Measurements from ENCODE around the gene INPP5D.

The INPP5D gene

DNA sequence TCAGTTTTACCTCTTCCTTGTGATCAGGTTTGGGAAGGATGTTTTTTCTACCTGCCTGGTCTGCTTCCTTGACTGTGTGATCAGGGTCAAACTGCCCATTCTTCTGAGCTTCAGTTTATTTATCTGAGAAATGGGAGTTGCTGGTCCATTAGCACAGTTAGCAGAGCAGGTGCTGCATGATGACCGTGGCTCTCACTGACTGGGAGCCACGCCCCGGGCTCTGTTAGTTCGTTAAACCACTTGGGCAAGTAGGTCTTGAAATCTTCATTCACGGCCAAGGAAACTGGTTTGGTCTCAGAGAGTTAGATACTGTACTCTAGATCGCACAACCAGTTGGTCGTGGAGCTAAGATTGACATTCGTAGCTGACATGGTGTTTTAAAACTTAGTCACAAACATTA, 41.7 kb downstream of the INPP5D start:
- Histone ChIP-seq H3K27me3 (replicated peaks; ENCODE audit: control insufficient read depth, insufficient read depth, low read length) (no peaks in the 10 kb centered on the region), H3K4me3 (replicated peaks; ENCODE audit: low read depth, low read length) (no peak overlapping the region), H3K36me3 (ENCODE audit: control insufficient read depth, insufficient read depth, low read length) (peaks cover 18% of the 10 kb centered on the region)
- no peak for DNase-seq (ENCODE audit: extremely low read depth, insufficient read length)
- TF ChIP-seq, protein P1, sequence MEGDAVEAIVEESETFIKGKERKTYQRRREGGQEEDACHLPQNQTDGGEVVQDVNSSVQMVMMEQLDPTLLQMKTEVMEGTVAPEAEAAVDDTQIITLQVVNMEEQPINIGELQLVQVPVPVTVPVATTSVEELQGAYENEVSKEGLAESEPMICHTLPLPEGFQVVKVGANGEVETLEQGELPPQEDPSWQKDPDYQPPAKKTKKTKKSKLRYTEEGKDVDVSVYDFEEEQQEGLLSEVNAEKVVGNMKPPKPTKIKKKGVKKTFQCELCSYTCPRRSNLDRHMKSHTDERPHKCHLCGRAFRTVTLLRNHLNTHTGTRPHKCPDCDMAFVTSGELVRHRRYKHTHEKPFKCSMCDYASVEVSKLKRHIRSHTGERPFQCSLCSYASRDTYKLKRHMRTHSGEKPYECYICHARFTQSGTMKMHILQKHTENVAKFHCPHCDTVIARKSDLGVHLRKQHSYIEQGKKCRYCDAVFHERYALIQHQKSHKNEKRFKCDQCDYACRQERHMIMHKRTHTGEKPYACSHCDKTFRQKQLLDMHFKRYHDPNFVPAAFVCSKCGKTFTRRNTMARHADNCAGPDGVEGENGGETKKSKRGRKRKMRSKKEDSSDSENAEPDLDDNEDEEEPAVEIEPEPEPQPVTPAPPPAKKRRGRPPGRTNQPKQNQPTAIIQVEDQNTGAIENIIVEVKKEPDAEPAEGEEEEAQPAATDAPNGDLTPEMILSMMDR (IDR thresholded peaks at IDR 0.05; ENCODE audit: insufficient read depth, low read length, poor library complexity, severe bottlenecking): no peak

DNA sequence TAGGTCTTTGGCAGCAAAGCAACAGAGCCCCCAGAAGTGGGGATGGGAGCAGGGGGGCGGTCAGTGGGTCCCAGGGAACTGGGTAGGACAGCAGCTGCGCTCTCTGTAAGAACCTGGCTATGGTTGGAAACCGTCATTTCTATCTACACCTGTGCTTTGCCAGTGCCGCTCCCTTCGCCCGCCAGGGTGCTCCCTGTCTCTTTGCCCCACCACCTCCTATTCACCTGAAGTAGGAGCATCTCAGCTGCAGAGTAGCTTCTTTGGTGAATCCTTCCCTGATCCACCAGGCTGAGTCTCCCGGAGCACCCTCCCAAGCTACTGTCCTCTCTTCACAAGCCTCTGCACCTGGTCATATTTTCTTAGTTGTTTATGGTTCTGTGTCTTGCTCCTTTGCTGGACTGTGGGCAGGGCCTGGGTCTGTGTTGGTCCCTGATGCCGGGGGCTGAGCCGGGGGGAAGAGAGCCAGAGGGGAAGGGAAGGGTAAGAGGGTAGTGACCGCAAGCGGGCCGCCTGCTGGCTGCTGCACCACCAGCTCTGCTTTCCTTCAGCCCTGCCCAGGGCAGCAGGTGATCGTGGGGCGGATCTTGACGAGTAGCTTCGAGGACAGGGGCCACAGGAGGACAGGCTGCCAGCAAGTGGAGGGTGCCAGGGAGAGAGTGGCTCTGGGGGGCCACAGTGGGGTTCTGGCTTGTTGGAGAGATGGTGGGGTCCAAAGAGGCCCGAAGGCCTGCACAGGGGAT, 45.2 kb downstream of the INPP5D start:
- TF ChIP-seq, protein P1 (IDR thresholded peaks at IDR 0.05; ENCODE audit: insufficient read depth, low read length, poor library complexity, severe bottlenecking): no peak
- Histone ChIP-seq H3K36me3 (ENCODE audit: control insufficient read depth, insufficient read depth, low read length) (peaks cover 10% of the 10 kb centered on the region), H3K27me3 (replicated peaks; ENCODE audit: control insufficient read depth, insufficient read depth, low read length) (no peaks in the 10 kb centered on the region), H3K4me3 (replicated peaks; ENCODE audit: low read depth, low read length) (no peak overlapping the region)
- DNase-seq (ENCODE audit: extremely low read depth, insufficient read length): no peak

DNA sequence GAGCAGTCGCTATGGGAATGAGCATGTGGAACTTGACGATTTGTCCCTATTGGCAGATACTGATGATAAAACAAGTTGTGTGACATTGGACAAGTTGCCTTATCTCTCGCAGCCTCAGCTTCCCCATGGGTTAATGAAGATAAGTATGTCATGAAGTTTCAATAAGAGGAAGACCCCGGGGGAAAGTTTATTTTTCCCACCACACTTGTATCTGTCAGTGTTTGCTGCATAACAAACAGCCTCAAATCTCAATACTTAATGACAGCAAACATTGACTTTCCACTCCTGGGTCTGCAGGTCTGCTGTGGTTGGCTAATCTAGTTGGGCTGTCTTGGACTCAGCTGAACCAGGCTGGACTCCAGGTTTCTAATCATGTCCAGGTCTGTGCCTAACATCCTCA, 45.8 kb downstream of the INPP5D start:
- TF ChIP-seq, protein P1 (IDR thresholded peaks at IDR 0.05; ENCODE audit: insufficient read depth, low read length, poor library complexity, severe bottlenecking): no peak
- DNase-seq (ENCODE audit: extremely low read depth, insufficient read length): no peak
- H3K36me3 ChIP-seq (ENCODE audit: control insufficient read depth, insufficient read depth, low read length): peaks cover 10% of the 10 kb centered on the region

DNA sequence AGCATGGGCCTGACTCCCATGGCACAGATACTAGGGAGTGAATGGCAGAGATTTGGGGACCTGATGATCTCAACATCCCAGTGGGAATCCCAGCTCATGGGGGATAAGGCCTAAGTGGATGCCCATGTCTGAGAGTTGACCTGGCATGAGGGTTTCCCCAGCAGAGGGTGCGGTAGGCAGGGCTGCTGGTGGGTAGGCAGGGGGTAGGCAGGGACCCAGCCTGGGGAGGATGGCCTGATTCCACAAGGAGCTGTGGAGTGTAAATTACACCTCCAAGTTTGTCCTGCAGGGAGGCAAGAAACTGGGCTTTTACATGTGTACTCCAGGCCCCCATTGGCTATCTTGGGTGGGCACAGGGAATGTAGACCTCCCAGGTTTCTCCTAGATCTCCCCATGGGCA, 46.9 kb downstream of the INPP5D start:
- no peak for DNase-seq (ENCODE audit: extremely low read depth, insufficient read length)
- H3K36me3 ChIP-seq (ENCODE audit: control insufficient read depth, insufficient read depth, low read length): peaks cover 11% of the 10 kb centered on the region
- H3K4me3 ChIP-seq (replicated peaks; ENCODE audit: low read depth, low read length): no peak overlapping the region
- H3K27me3 ChIP-seq (replicated peaks; ENCODE audit: control insufficient read depth, insufficient read depth, low read length): no peaks in the 10 kb centered on the region
- TF ChIP-seq, protein P1 (IDR thresholded peaks at IDR 0.05; ENCODE audit: insufficient read depth, low read length, poor library complexity, severe bottlenecking): no peak

More for the DNA sequence above, 45.8 kb downstream of the INPP5D start:
- Histone ChIP-seq H3K27me3 (replicated peaks; ENCODE audit: control insufficient read depth, insufficient read depth, low read length) (no peaks in the 10 kb centered on the region), H3K4me3 (replicated peaks; ENCODE audit: low read depth, low read length) (no peak overlapping the region)

DNA sequence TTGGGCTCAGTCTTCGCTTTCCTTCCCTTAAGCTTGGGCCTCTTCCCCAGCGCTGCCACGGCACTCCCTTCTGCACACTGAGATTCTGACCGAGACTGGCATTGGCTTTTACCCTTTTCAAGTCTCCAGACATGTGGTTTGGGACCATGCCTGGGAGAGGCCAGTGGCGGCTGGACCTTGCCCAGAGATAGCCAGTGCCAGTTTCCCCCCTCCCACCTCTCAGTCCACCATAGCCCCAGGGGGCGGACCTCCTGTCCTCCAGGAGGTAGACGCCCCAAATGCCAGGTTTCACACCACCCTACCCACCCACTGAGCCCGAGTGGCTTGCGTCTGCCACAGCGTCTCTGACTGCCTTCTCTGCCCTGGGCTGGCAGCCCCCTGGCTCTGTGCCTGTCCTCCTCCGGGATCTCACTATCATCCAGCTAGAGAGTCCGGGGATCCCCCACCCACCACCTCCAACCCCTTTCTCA, 47.7 kb downstream of the INPP5D start:
- H3K4me3 ChIP-seq (replicated peaks; ENCODE audit: low read depth, low read length): no peak overlapping the region
- no peak for DNase-seq (ENCODE audit: extremely low read depth, insufficient read length)

More for the DNA sequence above, 47.7 kb downstream of the INPP5D start:
- peaks cover 11% of the 10 kb centered on the region for H3K36me3 ChIP-seq (ENCODE audit: control insufficient read depth, insufficient read depth, low read length)
- no peaks in the 10 kb centered on the region for H3K27me3 ChIP-seq (replicated peaks; ENCODE audit: control insufficient read depth, insufficient read depth, low read length)
- TF ChIP-seq, protein P1 (IDR thresholded peaks at IDR 0.05; ENCODE audit: insufficient read depth, low read length, poor library complexity, severe bottlenecking): no peak
